H1 (cell line): ENCODE data around the gene PRPF6.

Experiments
- EGR1 ChIP-seq: IDR thresholded peaks from 2 replicates; pipeline ENCODE4 v1.6.1; 2011; ENCODE audit warnings: low read depth, low read length, borderline replicate concordance
- EP300 ChIP-seq, 2 experiments: IDR thresholded peaks; 1 replicate in 1 of 2; 2 replicates in 1 of 2; pipeline ENCODE4 v1.6.1; 2011 to 2012; ENCODE audit warnings: low read depth in 2 of 2, low read length in 2 of 2, mild to moderate bottlenecking in 2 of 2, borderline replicate concordance in 1 of 2, inconsistent platforms in 1 of 2, moderate library complexity in 1 of 2
- NRF1 ChIP-seq: IDR thresholded peaks from 2 replicates; pipeline ENCODE4 v1.6.1; 2011; ENCODE audit warnings: mild to moderate bottlenecking, low read depth, low read length, improper control_type of control experiment
- PHF8 ChIP-seq: fragments of 200-600 bp; sonication (generic); conservative IDR thresholded peaks from 2 replicates; pipeline ENCODE4 v1.7.1; 2012; ENCODE audit warnings: low read depth, mild to moderate bottlenecking, inconsistent platforms, low read length, moderate library complexity
- POLR2A ChIP-seq, 2 experiments: IDR thresholded peaks; 1 replicate in 1 of 2; 2 replicates in 1 of 2; pipeline ENCODE4 v1.6.1; 2011; ENCODE audit warnings: low read depth in 2 of 2, low read length in 2 of 2, mild to moderate bottlenecking in 2 of 2; ENCODE audit errors: control extremely low read depth in 1 of 2
- POLR2AphosphoS5 ChIP-seq: IDR thresholded peaks from 2 replicates; pipeline ENCODE4 v1.6.1; 2011; ENCODE audit warnings: low read depth, low read length
- RNF2 ChIP-seq: fragments of 200-900, 300-1000 bp; sonication (generic); IDR thresholded peaks from 2 replicates; pipeline ENCODE4 v1.7.1; 2016; ENCODE audit warnings: borderline replicate concordance, low read depth, mild to moderate bottlenecking, antibody characterized with exemption, low read length; ENCODE audit not compliant: poor library complexity, severe bottlenecking; ENCODE audit errors: missing control alignments
- SIN3A ChIP-seq, 2 experiments: IDR thresholded peaks in 1 of 2; conservative IDR thresholded peaks in 1 of 2; 2 replicates each; pipeline ENCODE4 v1.6.1; 2011 to 2012; ENCODE audit warnings: low read length in 2 of 2, improper control_type of control experiment in 1 of 2, low read depth in 1 of 2, mild to moderate bottlenecking in 1 of 2
- SIRT6 ChIP-seq: IDR thresholded peaks from one replicate; pipeline ENCODE4 v1.7.1; 2012; ENCODE audit warnings: low read length, inconsistent platforms
- SP1 ChIP-seq: IDR thresholded peaks from 2 replicates; pipeline ENCODE4 v1.6.1; 2011; ENCODE audit warnings: low read depth, low read length
- TAF1 ChIP-seq: IDR thresholded peaks from 2 replicates; pipeline ENCODE4 v1.6.1; 2011; ENCODE audit warnings: mild to moderate bottlenecking, low read depth, low read length
- TCF12 ChIP-seq: IDR thresholded peaks from 2 replicates; pipeline ENCODE4 v1.6.1; 2011; ENCODE audit warnings: low read depth, mild to moderate bottlenecking, low read length
- YY1 ChIP-seq: IDR thresholded peaks from 2 replicates; pipeline ENCODE4 v1.6.1; 2011; ENCODE audit warnings: low read depth, mild to moderate bottlenecking, low read length
- TF ChIP-seq, protein P1 (sequence below), 3 experiments: IDR thresholded peaks; 1 replicate in 2 of 3; 2 replicates in 1 of 3; pipeline versions ENCODE4 v1.5.1 to v1.6.1; 2011; ENCODE audit warnings: low read length in 3 of 3, mild to moderate bottlenecking in 3 of 3, inconsistent platforms in 2 of 3, low read depth in 1 of 3, moderate library complexity in 1 of 3; ENCODE audit not compliant: insufficient read depth in 1 of 3; ENCODE audit errors: control extremely low read depth in 1 of 3

- no peak for TF ChIP-seq PHF8
- no peak for TF ChIP-seq SIRT6
- no peak for TF ChIP-seq POLR2AphosphoS5
- TF ChIP-seq POLR2A (IDR thresholded peaks at IDR 0.05; ENCODE audit: control extremely low read depth in 1 of 2, low read depth in 2 of 2, low read length in 2 of 2) = no peak
- TF ChIP-seq YY1 = no peak
- TF ChIP-seq SP1 = no peak
- no peak for TF ChIP-seq RNF2
- TF ChIP-seq, protein P1, sequence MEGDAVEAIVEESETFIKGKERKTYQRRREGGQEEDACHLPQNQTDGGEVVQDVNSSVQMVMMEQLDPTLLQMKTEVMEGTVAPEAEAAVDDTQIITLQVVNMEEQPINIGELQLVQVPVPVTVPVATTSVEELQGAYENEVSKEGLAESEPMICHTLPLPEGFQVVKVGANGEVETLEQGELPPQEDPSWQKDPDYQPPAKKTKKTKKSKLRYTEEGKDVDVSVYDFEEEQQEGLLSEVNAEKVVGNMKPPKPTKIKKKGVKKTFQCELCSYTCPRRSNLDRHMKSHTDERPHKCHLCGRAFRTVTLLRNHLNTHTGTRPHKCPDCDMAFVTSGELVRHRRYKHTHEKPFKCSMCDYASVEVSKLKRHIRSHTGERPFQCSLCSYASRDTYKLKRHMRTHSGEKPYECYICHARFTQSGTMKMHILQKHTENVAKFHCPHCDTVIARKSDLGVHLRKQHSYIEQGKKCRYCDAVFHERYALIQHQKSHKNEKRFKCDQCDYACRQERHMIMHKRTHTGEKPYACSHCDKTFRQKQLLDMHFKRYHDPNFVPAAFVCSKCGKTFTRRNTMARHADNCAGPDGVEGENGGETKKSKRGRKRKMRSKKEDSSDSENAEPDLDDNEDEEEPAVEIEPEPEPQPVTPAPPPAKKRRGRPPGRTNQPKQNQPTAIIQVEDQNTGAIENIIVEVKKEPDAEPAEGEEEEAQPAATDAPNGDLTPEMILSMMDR (IDR thresholded peaks at IDR 0.05; ENCODE audit: control extremely low read depth in 1 of 3, insufficient read depth in 1 of 3, low read depth in 1 of 3, low read length in 3 of 3) = no peak
- no peak for TF ChIP-seq EGR1
- no peak for TF ChIP-seq SIN3A (conservative IDR thresholded peaks at IDR 0.05 in 1 of 2, IDR thresholded peaks at IDR 0.05 in 1 of 2; ENCODE audit: low read depth in 1 of 2, low read length in 2 of 2)
- no peak for TF ChIP-seq TAF1
- no peak for TF ChIP-seq NRF1
- no peak for TF ChIP-seq TCF12
- no peak for TF ChIP-seq EP300 (IDR thresholded peaks at IDR 0.05; ENCODE audit: borderline replicate concordance in 1 of 2, low read depth in 2 of 2, low read length in 2 of 2)
Observed at GRCh38 chr20:64003960-64004725, 23.2 kb downstream of the PRPF6 start.
